Measurements from ENCODE around the gene BFSP2. TPM values are rescaled to one million over a fixed set of nuclear protein-coding genes. Genes with fewer than 3 reads are reported as not detected.

BFSP2 gene
- total RNA-seq, 1 donor from 2014 or later = not detected

DNA sequence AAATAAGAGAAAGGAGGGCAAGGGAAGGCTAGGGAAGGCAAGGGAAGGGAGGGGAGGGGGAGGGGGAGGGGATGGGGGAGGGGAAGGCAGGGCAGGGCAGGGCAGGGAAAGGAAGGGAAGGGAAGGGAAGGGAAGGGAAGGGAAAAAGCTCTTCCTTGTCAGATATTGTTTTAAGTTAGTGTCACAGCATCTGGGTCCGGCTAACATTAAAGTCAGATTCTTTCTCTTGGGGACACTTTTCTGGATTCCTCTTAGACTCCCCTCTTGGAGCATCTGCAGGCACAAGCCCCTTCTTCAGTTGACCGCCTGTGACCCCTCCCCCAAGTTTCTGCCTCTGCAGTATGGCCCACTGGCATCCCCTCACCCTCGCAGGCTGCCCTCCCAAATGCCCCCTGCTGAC, 26.0 kb downstream of the BFSP2 start:
- Histone ChIP-seq H3K4me3 (ENCODE audit: low read depth, low read length) (no peak overlapping the region), H3K27me3 (ENCODE audit: control insufficient read depth, insufficient read depth, low read length) (peaks cover 3% of the 10 kb centered on the region), H3K36me3 (ENCODE audit: control insufficient read depth, insufficient read depth, low read length) (no peaks in the 10 kb centered on the region)
- TF ChIP-seq, protein P1, sequence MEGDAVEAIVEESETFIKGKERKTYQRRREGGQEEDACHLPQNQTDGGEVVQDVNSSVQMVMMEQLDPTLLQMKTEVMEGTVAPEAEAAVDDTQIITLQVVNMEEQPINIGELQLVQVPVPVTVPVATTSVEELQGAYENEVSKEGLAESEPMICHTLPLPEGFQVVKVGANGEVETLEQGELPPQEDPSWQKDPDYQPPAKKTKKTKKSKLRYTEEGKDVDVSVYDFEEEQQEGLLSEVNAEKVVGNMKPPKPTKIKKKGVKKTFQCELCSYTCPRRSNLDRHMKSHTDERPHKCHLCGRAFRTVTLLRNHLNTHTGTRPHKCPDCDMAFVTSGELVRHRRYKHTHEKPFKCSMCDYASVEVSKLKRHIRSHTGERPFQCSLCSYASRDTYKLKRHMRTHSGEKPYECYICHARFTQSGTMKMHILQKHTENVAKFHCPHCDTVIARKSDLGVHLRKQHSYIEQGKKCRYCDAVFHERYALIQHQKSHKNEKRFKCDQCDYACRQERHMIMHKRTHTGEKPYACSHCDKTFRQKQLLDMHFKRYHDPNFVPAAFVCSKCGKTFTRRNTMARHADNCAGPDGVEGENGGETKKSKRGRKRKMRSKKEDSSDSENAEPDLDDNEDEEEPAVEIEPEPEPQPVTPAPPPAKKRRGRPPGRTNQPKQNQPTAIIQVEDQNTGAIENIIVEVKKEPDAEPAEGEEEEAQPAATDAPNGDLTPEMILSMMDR (IDR thresholded peaks at IDR 0.05; ENCODE audit: insufficient read depth, low read length, poor library complexity, severe bottlenecking) = no peak
- DNase-seq (ENCODE audit: low read depth) = no peak

DNA sequence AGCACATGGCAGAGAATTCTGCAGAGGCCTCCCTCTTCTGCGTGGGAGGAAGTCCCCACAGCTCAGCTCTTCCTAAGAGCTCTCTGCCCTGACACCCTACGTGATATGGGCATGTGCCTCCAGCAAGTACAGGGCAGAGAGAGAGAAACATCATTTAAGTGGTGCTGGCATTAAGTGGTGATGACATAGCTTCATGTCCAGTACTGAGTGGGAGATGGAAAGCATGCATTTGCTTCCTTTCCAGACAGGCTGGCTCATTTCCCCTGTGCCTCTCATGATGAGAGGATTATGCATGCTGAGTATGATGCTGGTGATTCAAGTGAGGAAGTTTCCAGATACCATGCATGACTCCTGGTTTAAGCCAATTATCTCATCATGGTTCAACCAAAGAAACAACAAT, 26.9 kb downstream of the BFSP2 start:
- Histone ChIP-seq H3K36me3 (ENCODE audit: control insufficient read depth, insufficient read depth, low read length) (no peaks in the 10 kb centered on the region), H3K4me3 (ENCODE audit: low read depth, low read length) (no peak overlapping the region), H3K27me3 (ENCODE audit: control insufficient read depth, insufficient read depth, low read length) (peaks cover 3% of the 10 kb centered on the region)
- TF ChIP-seq, protein P1 (IDR thresholded peaks at IDR 0.05; ENCODE audit: insufficient read depth, low read length, poor library complexity, severe bottlenecking) = no peak
- DNase-seq (ENCODE audit: low read depth) = no peak

DNA sequence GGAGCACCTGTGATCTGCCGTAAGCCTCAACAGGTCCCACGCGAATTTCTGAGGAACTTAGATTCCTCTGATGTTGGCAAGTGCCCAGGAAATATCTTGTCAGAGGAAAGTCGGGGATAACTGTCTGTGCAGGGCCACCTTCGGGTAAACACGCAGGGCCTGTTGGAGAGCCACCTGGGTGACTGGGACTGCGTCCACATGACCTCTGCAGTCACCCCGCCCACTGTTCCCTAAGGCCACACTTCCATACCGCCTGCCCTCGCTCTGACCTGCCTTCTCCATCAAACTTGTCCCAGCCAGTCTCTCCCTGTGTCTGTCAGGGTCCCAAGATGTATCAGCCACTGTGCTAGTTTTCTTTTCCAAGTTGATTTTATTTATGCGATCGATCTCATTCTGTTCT, 28.7 kb downstream of the BFSP2 start:
- TF ChIP-seq, protein P1 (IDR thresholded peaks at IDR 0.05; ENCODE audit: insufficient read depth, low read length, poor library complexity, severe bottlenecking) = no peak
- DNase-seq (ENCODE audit: low read depth) = no peak
- Histone ChIP-seq H3K4me3 (ENCODE audit: low read depth, low read length) (no peak overlapping the region), H3K27me3 (ENCODE audit: control insufficient read depth, insufficient read depth, low read length) (peaks cover 3% of the 10 kb centered on the region), H3K36me3 (ENCODE audit: control insufficient read depth, insufficient read depth, low read length) (no peaks in the 10 kb centered on the region)

DNA sequence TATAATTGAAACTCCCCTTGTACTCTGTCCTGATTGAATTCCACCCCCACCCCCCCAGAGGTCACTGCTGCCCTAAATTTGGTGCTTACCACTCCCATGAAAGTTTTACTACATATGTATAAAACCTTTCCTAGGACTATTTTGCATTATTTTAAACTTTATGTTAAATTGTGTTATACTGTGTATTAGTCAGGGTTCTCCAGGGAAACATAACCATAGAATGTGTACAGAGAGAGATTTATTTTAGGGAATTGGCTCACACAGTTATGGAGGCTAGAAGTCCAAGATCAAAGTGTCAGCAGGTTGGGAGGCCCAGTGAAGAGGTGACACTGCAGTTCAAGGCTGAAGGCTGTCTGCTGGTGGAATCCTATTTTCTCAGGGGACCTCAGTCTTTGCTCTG, 29.2 kb downstream of the BFSP2 start:
- peaks cover 3% of the 10 kb centered on the region for H3K27me3 ChIP-seq (ENCODE audit: control insufficient read depth, insufficient read depth, low read length)
- TF ChIP-seq, protein P1 (IDR thresholded peaks at IDR 0.05; ENCODE audit: insufficient read depth, low read length, poor library complexity, severe bottlenecking) = no peak
- no peak overlapping the region for H3K4me3 ChIP-seq (ENCODE audit: low read depth, low read length)
- no peak for DNase-seq (ENCODE audit: low read depth)
- no peaks in the 10 kb centered on the region for H3K36me3 ChIP-seq (ENCODE audit: control insufficient read depth, insufficient read depth, low read length)

DNA sequence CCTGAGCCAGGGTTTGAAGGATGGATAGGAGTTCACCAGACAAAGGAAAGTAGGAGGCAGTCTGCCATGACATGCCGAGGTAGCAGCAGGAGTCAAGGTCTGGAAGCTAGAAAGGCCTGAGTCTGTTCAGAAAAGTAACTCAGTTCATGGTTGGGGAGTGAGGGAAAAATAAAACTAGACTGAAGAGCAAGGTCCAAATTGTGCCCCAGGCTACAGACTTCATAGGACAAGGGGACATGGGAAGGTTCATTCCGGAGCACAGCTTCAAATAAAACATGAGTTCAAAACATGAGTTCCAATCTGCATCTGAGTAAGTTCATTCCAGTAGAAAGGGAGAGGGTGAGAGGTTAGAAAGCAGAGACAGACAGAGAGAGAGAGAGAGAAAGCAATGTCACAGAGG, 39.7 kb downstream of the BFSP2 start:
- no peak for DNase-seq (ENCODE audit: low read depth)
- Histone ChIP-seq H3K4me3 (ENCODE audit: low read depth, low read length) (no peak overlapping the region), H3K36me3 (ENCODE audit: control insufficient read depth, insufficient read depth, low read length) (no peaks in the 10 kb centered on the region), H3K27me3 (ENCODE audit: control insufficient read depth, insufficient read depth, low read length) (no peaks in the 10 kb centered on the region)
- TF ChIP-seq, protein P1 (IDR thresholded peaks at IDR 0.05; ENCODE audit: insufficient read depth, low read length, poor library complexity, severe bottlenecking) = no peak

DNA sequence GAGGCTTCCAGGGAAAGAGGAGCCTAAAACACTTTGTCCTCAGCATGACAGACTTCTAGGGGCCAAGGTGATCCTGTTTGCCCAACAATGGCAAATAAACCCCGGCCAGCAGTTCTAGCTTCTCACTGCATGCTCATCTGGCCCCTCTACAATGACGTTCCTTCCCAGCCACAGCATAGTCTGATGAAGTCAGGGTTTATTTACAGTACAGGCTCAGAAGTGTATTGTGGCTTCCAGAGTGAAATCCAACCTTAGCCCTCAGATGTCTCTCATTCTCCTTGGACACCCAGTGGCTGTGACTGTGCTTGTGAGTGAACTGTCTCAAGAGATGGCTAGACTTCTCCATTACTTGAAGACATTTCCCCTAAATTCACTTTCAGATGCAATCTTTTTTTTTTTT, 40.8 kb downstream of the BFSP2 start:
- H3K27me3 ChIP-seq (ENCODE audit: control insufficient read depth, insufficient read depth, low read length) = no peaks in the 10 kb centered on the region
- no peaks in the 10 kb centered on the region for H3K36me3 ChIP-seq (ENCODE audit: control insufficient read depth, insufficient read depth, low read length)
- TF ChIP-seq, protein P1 (IDR thresholded peaks at IDR 0.05; ENCODE audit: insufficient read depth, low read length, poor library complexity, severe bottlenecking) = no peak
- H3K4me3 ChIP-seq (ENCODE audit: low read depth, low read length) = no peak overlapping the region
- DNase-seq (ENCODE audit: low read depth) = no peak
